ENCODE measurements around the gene SLC9B1. TPM values are rescaled to one million over a fixed set of nuclear protein-coding genes. Genes with fewer than 3 reads are reported as not detected.

The SLC9B1 gene, protein sequence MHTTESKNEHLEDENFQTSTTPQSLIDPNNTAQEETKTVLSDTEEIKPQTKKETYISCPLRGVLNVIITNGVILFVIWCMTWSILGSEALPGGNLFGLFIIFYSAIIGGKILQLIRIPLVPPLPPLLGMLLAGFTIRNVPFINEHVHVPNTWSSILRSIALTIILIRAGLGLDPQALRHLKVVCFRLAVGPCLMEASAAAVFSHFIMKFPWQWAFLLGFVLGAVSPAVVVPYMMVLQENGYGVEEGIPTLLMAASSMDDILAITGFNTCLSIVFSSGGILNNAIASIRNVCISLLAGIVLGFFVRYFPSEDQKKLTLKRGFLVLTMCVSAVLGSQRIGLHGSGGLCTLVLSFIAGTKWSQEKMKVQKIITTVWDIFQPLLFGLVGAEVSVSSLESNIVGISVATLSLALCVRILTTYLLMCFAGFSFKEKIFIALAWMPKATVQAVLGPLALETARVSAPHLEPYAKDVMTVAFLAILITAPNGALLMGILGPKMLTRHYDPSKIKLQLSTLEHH
- 0.25 and 0.34 TPM in 2 replicates for total RNA-seq

DNA sequence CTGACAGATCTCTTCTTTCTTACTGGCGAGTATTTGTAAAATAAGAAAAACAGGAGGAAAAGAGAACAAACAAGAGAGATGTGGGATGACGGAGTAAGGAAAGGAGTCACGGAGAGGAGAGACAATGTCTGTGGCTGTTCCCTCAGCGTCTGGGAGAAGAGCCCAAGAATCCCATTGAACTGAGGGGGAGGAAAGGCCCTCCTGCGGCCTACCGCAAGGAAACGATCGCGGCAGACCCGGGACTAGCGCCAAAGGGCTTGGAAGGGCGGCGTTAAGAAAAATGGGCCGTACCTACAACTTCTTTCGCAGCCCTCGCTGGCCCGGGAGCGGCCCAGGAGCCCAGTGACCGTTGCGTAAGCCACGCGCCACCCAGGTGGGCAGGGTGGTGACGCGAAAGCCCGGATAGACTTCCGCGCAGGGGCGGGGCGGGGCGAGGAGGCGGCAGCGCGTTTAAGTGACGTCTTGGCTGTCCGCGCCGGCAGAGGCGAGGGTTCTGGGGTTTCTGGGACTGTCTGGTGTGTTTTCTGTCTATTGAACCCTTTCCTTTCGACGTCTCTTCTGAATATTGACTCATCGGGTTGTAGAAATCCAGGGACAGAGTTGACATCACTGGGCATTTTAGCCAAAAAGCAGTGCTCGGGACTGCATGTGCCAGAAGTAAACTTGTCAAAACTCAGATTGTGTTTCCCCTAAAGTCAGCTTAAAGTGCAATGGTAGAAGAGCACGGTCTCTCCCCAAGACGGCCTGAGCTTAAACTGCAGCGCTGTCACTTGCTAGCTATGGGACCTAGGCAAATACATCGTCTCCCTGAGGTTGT is at the start of gene SLC9B1:
SLC9B1 (minus strand) TSS at position 398 of the 817 bp plus-strand sequence. CDS start 27,994 bp downstream, outside the sequence.

DNA sequence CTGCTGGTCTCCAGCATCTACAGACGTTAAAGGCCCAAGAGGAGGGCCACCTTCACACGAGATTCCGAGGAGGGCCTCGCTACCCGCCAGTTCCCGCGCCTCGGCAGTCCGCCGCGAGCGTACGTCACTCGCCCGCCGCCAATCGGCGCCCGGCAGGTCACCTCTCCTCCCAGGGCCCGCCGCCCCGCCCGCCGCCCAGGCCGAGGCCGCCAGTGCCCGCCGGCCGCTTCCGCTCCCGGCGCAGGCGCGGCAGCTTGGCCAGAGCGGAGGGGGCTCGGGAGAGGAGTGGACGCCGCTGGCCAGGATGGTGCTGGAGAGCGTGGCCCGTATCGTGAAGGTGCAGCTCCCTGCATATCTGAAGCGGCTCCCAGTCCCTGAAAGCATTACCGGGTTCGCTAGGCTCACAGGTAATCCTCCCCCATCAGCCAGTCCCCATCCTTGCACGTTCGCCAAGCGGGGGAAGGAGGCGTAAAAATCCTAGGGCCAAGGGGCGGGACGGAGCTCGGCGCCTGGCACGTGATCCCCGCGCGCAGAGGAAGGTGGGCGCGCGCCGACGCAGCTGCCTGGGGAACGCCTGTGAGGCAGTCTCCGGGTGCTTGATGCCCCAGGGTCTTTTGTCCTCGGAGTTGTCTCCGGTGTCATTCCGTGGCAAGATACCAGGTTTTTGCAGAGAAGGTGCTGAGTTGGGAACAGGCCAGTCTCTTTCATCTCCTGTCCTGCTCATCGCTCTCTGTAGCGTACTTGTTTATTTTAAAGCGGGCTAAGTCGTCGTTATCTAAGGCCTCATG is 150.5 kb downstream of the SLC9B1 start, which contains the start of gene CISD2:
CISD2 (plus strand) TSS at position 212 of the 788 bp plus-strand sequence; CDS start at position 305, 93 bp downstream.

Other genes starting within 250 kb of the SLC9B1 start
- 235 and 241 TPM in 2 replicates for gene UBE2D3, start 192.2 kb downstream of the SLC9B1 start, total RNA-seq
- gene CISD2, start 150.7 kb downstream of the SLC9B1 start, total RNA-seq = 12.7 and 15.9 TPM in 2 replicates
- gene SLC9B2, start 57.1 kb upstream of the SLC9B1 start, total RNA-seq = 12.3 and 12.4 TPM in 2 replicates
- 59.5 and 66.9 TPM in 2 replicates for gene BDH2, start 80.1 kb upstream of the SLC9B1 start, total RNA-seq
- 1.6 and 2.0 TPM in 2 replicates for gene CENPE, start 178.6 kb upstream of the SLC9B1 start, total RNA-seq